ENCODE measurements around the gene GPR55.
"Not testable (repeated sequence)": the region's sequence is repeated elsewhere in the genome, so short reads cannot be mapped to it uniquely, and the experiment has no call there.

The GPR55 gene, protein sequence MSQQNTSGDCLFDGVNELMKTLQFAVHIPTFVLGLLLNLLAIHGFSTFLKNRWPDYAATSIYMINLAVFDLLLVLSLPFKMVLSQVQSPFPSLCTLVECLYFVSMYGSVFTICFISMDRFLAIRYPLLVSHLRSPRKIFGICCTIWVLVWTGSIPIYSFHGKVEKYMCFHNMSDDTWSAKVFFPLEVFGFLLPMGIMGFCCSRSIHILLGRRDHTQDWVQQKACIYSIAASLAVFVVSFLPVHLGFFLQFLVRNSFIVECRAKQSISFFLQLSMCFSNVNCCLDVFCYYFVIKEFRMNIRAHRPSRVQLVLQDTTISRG

DNA sequence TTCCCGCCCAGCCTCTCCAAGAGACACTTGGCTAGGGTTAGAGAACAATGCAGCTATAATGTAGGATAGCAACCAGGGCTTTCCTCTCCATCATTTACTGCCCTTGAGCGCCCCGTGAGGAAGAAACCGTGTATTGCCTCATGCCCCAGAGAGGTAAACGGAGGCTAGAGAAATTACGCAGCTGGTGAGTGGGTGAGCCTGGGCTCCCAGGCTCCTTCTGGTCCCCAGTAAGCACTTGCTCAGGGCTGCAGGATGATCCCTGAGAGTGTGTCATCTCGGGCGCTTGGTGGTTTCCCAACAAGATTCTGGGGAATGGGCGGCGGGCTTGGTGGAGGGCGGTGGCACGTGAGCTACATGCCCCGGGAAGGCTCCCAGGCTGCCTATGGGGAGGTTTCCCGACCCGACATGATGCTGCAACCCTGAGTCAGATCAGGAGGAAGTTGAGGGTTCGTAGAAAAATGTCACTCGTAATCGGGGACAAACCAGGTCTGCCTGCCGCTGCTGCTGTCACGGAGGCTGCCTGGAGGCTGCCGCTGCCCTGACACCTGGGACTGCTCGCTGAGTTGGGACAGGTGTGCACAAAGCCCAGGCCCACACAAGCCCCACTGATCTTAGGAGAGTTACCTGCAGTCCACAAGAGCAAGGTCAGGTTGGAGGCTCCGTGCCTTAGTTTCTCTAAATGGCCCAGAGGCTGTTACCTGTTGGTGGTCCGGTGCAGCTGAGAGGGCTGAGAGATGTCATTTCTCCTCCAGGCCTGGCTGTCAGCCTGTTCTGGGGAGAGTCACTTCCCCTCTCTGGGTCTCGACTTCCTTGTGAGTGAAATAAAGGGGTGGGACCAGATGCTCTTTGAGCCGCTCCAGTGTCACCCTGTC lies at the start of gene GPR55:
Gene GPR55 (minus strand): TSS at position 773 of the 872 bp plus-strand sequence. CDS start 14,280 bp downstream, outside the sequence.
- peak in 1 of 2 experiments; percentile 50 for DNase-seq (ENCODE audit: low spot score in 2 of 2)
- in situ Hi-C loops (cut with MboI; ENCODE audit: low sequenced_read_pairs): no loop called here
- no peaks in the 10 kb centered on the region for H3K9me3 ChIP-seq
- no peaks in the 10 kb centered on the region for H3K4me1 ChIP-seq
- H3K4me3 ChIP-seq: no peak within 1 kb of the TSS
- no peaks in the 10 kb centered on the region for H3K36me3 ChIP-seq (replicated peaks)
- no peaks in the 10 kb centered on the region for H3K27me3 ChIP-seq (ENCODE audit: low read depth)

DNA sequence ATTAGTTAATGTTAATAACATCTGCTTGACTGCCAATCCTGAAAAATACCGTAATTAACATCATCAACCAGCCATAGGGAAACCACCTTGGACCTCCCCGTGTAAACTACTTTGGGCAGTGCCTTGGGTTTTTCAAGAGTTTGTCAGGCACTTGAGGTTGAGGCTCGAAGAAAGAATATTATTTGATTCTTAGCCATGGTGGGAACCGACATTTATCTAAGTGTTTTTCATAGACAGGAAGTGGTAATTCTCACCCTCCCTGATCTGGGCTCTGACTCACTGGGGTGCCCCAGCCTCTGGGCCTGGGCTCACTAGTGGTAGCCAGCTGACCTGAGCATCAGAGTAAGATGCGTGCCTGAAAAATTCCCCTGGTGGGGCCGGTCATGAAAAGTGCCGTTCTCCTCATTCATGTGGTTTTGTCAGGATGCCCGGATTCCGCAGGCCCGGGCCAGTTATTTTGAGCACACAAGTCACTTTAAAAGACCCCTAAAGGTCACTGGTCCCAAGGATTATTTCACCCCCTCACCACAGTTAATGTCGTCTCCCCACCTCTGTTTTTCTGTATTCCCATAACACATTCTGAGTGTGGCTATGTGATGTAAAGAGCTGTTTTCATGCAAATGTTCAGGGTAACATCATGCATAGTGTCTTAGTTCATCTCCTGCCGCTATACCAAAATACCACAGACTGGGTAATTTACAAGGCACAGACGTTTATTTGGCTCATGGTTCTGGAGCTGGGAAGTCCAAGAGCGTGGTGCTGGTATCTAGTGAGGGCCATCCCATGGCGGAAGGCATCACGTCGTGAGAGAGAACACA lies 49.3 kb upstream of the GPR55 start:
- Histone ChIP-seq H3K9me3 (no peaks in the 10 kb centered on the region), H3K4me3 (no peak overlapping the region), H3K36me3 (replicated peaks) (no peaks in the 10 kb centered on the region), H3K4me1 (no peaks in the 10 kb centered on the region), H3K27me3 (ENCODE audit: low read depth) (no peaks in the 10 kb centered on the region; the same call in 1 of the 2 replicates)
- no peak for DNase-seq (ENCODE audit: low spot score in 2 of 2)
- in situ Hi-C loops (cut with MboI; ENCODE audit: low sequenced_read_pairs): no loop called here

DNA sequence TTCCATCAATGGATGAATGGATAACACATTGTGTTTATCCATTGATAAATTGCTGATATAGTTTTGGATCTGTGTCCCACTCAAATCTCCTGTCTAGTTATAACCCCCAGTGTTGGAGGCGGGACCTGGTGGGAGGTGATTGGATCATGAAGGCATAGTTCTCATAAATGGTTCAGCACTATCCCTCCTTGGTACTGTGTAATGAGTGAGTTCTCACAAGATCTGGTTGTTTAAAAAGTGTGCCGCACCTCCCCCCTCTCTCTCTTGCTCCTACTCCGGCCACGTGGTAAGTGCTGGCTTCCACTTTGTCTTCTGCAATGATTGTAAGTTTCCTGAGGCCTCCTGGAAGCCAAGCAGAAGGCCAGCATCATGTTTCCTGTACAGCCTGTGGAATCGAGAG lies 47.0 kb upstream of the GPR55 start:
- Histone ChIP-seq H3K9me3 (no peaks in the 10 kb centered on the region), H3K4me3 (no peak overlapping the region), H3K4me1 (no peaks in the 10 kb centered on the region), H3K36me3 (replicated peaks) (no peaks in the 10 kb centered on the region), H3K27me3 (ENCODE audit: low read depth) (no peaks in the 10 kb centered on the region; the same call in 1 of the 2 replicates)
- in situ Hi-C loops (cut with MboI; ENCODE audit: low sequenced_read_pairs): no loop called here
- DNase-seq (ENCODE audit: low spot score in 2 of 2): no peak

DNA sequence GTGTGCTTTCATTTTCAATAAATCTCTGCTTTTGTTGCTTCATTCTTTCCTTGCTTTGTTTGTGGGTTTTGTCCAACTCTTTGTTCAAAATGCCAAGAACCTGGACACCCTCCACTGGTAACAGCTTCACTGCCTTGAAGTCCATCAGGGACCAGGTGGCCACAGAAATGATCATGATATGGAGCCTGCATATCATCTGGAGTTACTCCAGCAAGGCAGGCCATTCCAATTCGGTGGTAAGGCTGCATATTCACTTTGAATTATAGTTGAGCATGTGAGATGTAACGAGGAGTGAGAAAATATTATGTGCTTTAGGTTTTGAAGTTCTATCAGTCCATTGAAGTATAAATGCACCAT lies 44.6 kb upstream of the GPR55 start:
- Histone ChIP-seq H3K9me3 (no peaks in the 10 kb centered on the region), H3K27me3 (ENCODE audit: low read depth) (no peaks in the 10 kb centered on the region), H3K4me3 (no peak overlapping the region), H3K36me3 (replicated peaks) (no peaks in the 10 kb centered on the region), H3K4me1 (no peaks in the 10 kb centered on the region; the same call in 1 of the 2 replicates)
- no peak for DNase-seq (ENCODE audit: low spot score in 2 of 2)
- in situ Hi-C loops (cut with MboI; ENCODE audit: low sequenced_read_pairs): no loop called here

DNA sequence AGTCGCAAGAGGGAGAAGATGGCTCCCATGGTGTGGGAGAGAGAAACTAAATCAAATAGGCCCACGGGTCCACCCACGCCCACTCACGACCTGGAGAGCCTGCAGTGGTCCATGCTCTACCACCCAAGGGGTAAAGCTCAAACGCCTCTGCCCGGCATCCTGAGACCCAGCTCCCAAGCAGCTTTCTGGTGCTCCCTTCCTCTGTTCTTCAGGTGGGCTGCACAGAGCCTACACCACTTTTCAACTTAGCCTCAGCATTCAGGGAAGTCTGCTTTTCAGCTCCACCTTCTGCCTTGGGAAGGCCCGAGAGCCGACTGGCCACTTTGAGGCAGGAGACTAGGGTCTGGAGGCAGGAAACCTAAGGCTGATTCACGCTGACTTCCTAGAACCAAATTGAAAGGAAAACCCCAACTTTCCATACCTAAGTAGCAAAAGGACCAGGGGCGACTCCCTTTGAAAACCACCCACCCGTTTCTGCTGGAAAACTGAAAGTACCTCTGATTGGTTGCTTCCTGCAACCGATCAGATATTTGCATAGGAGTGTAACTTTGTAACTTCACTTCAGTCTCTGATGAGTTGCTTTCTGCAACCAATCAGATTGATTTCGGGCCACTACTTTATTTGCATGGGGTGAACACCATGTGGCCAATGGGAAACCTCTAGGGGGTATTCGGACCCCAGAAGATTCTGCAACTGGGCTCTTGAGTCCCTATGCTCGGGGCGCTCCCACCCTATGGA lies 44.0 kb upstream of the GPR55 start:
- Histone ChIP-seq H3K4me3 (no peak overlapping the region), H3K4me1 (no peaks in the 10 kb centered on the region; the same call in 1 of the 2 replicates), H3K36me3 (replicated peaks) (no peaks in the 10 kb centered on the region), H3K9me3 (no peaks in the 10 kb centered on the region), H3K27me3 (ENCODE audit: low read depth) (no peaks in the 10 kb centered on the region)
- no peak for DNase-seq (ENCODE audit: low spot score in 2 of 2)
- in situ Hi-C loops (cut with MboI; ENCODE audit: low sequenced_read_pairs): no loop called here

DNA sequence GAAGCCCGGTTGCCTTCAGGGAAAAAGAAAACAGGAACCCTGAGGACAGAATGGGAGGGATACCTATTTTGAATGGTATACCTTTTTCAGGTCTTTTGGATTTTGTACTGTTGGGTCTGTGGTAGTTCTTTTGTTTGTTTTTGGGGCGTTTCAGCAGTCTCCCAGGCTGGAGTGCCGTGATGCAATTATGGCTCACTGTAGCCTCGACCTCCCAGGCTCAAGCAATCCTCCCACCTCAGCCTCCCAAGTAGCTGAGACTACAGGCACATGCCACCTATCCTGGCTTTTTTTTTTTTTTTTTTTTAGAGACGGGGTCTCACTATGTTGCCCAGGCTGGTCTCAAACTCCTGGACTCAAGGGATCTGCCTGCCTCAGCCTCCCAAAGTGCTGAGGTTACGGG lies 43.3 kb upstream of the GPR55 start:
- DNase-seq (ENCODE audit: low spot score in 2 of 2); H3K4me1 ChIP-seq; H3K36me3 ChIP-seq (replicated peaks); in situ Hi-C loops (cut with MboI; ENCODE audit: low sequenced_read_pairs); H3K27me3 ChIP-seq (ENCODE audit: low read depth); H3K9me3 ChIP-seq; H3K4me3 ChIP-seq: not testable (repeated sequence)

DNA sequence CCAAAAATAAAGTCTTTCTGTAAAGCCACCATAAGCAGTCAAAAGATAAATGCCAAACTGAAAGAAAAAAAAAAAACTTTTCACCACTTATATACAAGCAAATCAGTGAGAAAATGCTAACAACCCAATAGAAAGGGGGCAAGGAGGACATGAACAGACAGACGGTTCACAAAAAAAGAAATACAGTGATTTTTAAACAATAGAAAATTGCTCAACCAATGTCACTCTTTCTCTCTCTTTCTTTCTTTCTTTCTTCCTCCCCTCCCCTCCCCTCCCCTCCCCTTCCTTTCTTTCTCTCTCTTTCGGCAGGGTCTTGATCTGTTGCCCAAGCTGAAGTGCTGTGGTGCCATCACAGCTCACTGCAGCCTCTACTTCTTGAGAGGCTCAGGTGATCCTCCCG lies 42.1 kb upstream of the GPR55 start:
- Histone ChIP-seq H3K4me1 (no peaks in the 10 kb centered on the region; the same call in 1 of the 2 replicates), H3K4me3 (no peak overlapping the region), H3K27me3 (ENCODE audit: low read depth) (no peaks in the 10 kb centered on the region), H3K9me3 (no peaks in the 10 kb centered on the region), H3K36me3 (replicated peaks) (no peaks in the 10 kb centered on the region)
- in situ Hi-C loops (cut with MboI; ENCODE audit: low sequenced_read_pairs): no loop called here
- DNase-seq (ENCODE audit: low spot score in 2 of 2): no peak

DNA sequence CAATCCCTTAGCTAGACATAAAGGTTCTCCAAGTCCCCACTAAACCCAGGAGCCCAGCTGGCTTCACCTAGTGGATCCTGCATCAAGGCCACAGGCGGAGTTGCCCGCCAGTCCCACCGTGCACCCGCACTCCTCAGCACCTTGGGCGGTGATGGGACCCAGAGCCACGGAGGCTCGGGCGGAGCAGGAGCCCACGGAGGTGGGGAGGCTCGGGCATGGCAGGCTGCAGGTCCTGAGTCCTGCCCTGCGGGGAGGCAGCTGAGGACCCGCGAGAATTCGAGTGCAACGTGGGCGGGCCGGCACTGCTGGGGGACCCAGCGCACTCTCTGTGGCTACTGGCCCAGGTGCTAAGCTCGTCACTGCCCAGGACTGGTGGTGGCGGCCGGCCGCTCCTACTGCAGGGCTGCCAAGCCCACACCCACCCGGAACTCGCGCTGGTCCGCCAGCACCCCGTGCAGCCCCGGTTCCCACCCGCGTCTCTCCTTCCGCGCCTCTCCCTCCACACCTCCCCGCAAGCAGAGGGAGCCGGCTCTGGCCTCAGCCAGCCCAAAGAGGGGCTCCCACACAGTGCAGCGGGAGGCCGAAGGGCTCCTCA lies 39.2 kb upstream of the GPR55 start:
- Histone ChIP-seq H3K4me1 (no peaks in the 10 kb centered on the region; the same call in 1 of the 2 replicates), H3K36me3 (replicated peaks) (no peaks in the 10 kb centered on the region), H3K27me3 (ENCODE audit: low read depth) (no peaks in the 10 kb centered on the region), H3K9me3 (no peaks in the 10 kb centered on the region), H3K4me3 (no peak overlapping the region)
- no peak for DNase-seq (ENCODE audit: low spot score in 2 of 2)
- in situ Hi-C loops (cut with MboI; ENCODE audit: low sequenced_read_pairs): no loop called here

DNA sequence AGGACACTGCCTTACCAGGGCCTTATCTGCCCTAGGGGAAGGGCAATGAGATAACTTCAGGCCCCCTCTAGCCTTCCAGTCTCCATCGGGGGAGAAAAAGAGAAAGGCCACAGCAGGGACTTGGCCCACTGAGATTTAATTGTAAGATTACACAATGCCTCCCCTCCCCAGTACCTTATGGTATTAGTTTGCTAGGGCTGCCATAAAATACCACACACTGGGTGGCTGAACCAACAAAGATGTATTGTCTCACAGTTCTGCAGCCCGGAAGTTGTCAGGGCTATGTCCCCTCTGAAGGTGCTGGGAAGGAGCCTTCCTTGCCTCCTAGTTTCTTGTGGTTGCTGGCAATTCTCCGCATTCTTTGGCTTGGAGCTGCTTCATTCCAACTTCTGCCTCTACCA lies 36.0 kb upstream of the GPR55 start:
- H3K9me3 ChIP-seq: no peaks in the 10 kb centered on the region
- no peak overlapping the region for H3K4me3 ChIP-seq
- no peaks in the 10 kb centered on the region for H3K36me3 ChIP-seq (replicated peaks)
- H3K27me3 ChIP-seq (ENCODE audit: low read depth): no peaks in the 10 kb centered on the region
- in situ Hi-C loops (cut with MboI; ENCODE audit: low sequenced_read_pairs): no loop called here
- no peak for DNase-seq (ENCODE audit: low spot score in 2 of 2)
- H3K4me1 ChIP-seq: peaks cover 21% of the 10 kb centered on the region

DNA sequence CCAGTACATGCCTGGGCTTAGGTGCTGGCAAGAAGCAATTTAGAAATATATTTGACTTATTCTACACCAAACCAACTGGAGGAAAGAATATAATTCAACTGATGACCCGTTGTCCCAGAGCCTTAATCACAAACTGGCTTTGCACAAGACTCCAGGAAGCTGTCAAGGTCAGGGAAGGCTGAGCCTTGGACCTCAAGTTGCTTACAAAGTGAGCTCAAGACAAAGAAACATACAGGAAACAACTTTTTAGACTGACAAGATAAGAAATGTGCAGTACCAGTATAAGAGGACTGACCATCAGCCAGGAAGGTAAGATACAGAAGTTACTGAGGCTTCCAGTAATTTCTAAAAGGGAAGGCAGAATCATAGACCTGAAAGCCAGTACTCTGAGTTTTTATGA lies 35.0 kb upstream of the GPR55 start:
- H3K4me1 ChIP-seq: peaks cover 28% of the 10 kb centered on the region
- in situ Hi-C loops (cut with MboI; ENCODE audit: low sequenced_read_pairs): no loop called here
- H3K36me3 ChIP-seq (replicated peaks): no peaks in the 10 kb centered on the region
- no peaks in the 10 kb centered on the region for H3K27me3 ChIP-seq (ENCODE audit: low read depth)
- DNase-seq (ENCODE audit: low spot score in 2 of 2): no peak
- no peaks in the 10 kb centered on the region for H3K9me3 ChIP-seq
- H3K4me3 ChIP-seq: no peak overlapping the region

DNA sequence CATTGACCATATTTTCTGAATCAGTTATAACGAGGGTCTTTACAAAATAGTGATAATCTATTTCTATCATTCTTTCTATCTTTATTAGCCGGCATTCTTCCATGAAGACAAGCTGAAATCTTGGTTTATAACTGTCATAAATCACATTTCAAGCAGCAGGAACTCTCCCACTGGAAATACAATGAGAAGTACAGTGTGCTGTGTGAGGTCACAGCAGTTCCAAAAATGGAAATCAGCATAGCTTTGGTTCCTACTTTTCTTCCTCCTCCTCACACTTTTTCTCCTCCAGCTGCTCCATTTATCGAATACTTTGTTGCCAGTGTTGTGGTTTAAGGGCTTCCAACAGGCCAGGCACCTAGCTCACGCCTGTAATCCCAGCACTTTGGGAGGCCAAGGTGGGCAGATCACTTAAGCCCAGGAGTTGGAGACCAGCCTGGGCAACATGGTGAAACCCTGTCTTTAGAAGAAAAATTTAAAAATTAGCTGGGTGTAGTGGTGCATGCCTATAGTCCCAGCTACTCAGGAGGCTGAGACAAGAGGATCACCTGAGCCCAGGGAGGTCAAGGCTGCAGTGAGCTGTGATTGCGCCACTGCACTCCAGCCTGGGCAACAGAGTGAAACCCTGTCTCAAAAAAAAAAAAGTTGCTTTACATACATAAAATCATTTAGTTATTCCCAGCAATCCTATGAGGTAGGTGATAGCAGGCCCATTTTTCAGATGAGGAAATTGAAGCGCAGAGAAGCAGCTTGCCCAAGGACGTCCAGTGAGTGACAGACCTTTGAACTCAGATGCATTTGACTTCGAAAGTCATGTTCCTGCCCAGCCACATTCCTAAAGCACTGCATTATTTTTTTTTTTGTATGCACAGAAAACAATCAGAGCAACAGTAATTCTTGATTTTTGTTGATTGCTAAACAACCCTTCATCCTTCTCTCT lies 34.0 kb upstream of the GPR55 start:
- in situ Hi-C loops (cut with MboI; ENCODE audit: low sequenced_read_pairs): no loop called here
- DNase-seq (ENCODE audit: low spot score in 2 of 2): no peak
- no peaks in the 10 kb centered on the region for H3K36me3 ChIP-seq (replicated peaks)

DNA sequence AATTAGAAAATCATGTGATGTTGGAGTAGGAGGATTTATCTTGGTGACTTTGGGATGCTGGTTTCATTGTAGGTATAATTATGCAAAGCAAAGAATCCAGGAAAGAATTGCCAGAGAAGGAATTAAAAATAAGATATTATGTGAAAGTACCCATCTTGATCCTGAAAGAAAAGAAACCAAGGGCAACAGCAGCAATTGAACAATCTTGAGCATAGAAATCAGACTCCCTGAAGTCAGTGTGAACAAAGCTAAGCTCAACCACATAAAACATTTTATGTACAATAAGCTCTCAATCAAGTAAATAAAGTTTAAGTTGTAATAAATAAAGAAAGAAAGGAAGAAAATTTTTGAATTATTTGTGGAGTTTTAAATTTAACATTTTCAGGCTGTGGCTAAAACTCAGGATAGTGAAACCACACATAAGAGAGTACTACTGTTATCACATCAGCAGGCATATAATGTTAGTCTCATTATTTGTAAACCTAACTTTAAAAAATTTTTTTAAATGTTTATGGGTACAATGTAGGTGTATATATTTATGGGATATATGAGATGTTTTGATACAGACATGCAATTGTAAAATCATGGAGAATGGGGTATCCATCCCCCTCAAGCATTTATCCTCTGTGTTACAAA lies 32.8 kb upstream of the GPR55 start:
- peak overlapping the region; percentile 28 for H3K4me3 ChIP-seq
- in situ Hi-C loops (cut with MboI; ENCODE audit: low sequenced_read_pairs): no loop called here
- peak in 1 of 2 experiments; percentile 22 for DNase-seq (ENCODE audit: low spot score in 2 of 2)
- H3K4me1 ChIP-seq: peaks cover 35% of the 10 kb centered on the region
- H3K9me3 ChIP-seq: peaks cover 2% of the 10 kb centered on the region; the same call in 1 of the 2 replicates
- H3K27me3 ChIP-seq (ENCODE audit: low read depth): no peaks in the 10 kb centered on the region
- H3K36me3 ChIP-seq (replicated peaks): no peaks in the 10 kb centered on the region

More for the DNA sequence above, 34.0 kb upstream of the GPR55 start:
- Histone ChIP-seq H3K27me3 (ENCODE audit: low read depth) (no peaks in the 10 kb centered on the region), H3K9me3 (no peaks in the 10 kb centered on the region), H3K4me1 (peaks cover 35% of the 10 kb centered on the region), H3K4me3 (no peak overlapping the region)
